Fibroblast of the aortic adventitia (primary cell): ENCODE results near the gene ACVRL1. TPM values are rescaled to one million over a fixed set of nuclear protein-coding genes. Genes with fewer than 3 reads are reported as not detected.
A peak's percentile ranks its signal among the peaks of the same experiment; 100 is the strongest.

ENCODE experiments used
- DNase-seq: peaks from one replicate; pipeline ENCODE4 v3.0.0-alpha.2; 2010; ENCODE audit warnings: low read depth
- H3K4me3 ChIP-seq: 2 replicates; pipeline ENCODE4 v1.5.1; 2011; ENCODE audit warnings: low read depth, mild to moderate bottlenecking, control low read depth, low read length, moderate library complexity
- CTCF ChIP-seq: IDR thresholded peaks from 2 replicates; pipeline ENCODE4 v1.5.1; 2011; ENCODE audit warnings: mild to moderate bottlenecking, low read length, control low read depth, inconsistent platforms; ENCODE audit not compliant: insufficient read depth
- total RNA-seq: library from RNA; depleted of rRNA; stranded (reverse); fragments of >200 nt; gene quantifications from 2 replicates; pipeline ENCODE4 v1.2.3, GENCODE V29; 2012; ENCODE audit warnings: low replicate concordance

ACVRL1 gene
- total RNA-seq, 1 donor = 56.5 TPM

DNA sequence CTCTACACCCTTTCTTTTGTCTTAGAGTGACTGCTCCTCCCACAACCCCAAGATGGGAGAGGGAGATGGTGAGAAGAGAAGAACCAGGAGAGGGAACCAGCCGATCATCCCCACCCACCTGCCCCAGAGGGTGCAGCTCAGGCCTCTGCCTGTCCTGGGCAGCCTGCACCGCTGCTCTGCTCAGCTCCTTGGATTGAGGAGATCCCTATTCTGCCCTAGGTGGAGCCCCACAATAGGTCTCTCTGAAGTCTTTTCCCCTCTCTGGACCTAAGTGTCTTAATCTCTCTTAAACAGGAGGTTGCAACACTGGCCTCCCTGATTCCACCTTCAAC lies 17.2 kb upstream of the ACVRL1 start:
- no peak for TF ChIP-seq CTCF
- no peak for DNase-seq

DNA sequence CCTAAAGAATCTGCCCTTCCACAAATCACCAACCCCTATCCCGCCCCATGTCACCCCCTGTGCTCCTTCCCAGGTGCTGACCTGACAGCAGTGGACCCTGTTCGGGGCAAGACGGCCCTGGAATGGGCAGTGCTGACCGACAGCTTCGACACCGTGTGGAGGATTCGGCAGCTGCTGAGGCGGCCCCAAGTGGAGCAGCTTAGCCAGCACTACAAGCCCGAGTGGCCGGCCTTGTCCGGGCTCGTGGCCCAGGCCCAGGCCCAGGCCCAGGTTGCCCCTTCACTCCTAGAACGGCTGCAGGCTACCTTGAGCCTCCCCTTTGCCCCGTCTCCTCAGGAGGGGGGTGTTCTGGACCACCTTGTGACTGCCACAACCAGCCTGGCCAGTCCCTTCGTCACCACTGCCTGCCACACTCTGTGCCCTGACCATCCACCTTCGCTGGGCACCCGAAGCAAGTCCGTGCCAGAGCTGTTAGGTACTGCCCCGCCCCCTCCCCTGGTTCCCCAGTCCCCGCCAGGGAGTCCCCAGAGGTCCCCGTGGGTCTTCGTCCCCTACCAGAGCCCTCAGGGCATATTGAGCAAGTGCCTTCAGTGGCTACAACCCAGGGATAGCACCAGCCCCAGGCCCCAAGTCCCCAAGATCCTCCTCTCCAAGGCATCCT lies 16.7 kb upstream of the ACVRL1 start:
- H3K4me3 ChIP-seq = no peak overlapping the region
- TF ChIP-seq CTCF = no peak
- DNase-seq = no peak

More for the DNA sequence above, 17.2 kb upstream of the ACVRL1 start:
- no peak overlapping the region for H3K4me3 ChIP-seq

DNA sequence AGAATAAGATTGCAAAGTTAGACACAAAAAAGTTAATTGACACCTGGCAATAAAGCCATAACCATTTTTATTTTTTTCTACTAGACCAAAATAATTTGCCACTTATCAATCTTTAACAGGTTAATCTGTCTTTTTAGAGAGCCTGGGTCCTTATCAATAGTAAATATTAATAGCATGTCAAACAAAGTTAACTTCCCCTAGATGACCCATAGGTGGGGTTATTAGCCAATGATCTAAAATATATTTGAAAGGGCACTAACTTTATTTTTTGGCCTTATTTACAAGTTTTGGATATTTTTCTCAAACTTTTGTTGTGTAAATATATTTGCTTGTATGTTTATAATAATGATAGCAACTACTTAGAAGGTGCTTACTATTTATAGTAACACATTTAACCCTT lies 15.5 kb upstream of the ACVRL1 start:
- peak; percentile 53 for TF ChIP-seq CTCF
- DNase-seq = peak; percentile 64
- no peak overlapping the region for H3K4me3 ChIP-seq

- no peak for DNase-seq
- no peak overlapping the region for H3K4me3 ChIP-seq
- TF ChIP-seq CTCF = no peak
Measured at GRCh38 chr12:51893786-51894185, 13.5 kb upstream of the ACVRL1 start.

DNA sequence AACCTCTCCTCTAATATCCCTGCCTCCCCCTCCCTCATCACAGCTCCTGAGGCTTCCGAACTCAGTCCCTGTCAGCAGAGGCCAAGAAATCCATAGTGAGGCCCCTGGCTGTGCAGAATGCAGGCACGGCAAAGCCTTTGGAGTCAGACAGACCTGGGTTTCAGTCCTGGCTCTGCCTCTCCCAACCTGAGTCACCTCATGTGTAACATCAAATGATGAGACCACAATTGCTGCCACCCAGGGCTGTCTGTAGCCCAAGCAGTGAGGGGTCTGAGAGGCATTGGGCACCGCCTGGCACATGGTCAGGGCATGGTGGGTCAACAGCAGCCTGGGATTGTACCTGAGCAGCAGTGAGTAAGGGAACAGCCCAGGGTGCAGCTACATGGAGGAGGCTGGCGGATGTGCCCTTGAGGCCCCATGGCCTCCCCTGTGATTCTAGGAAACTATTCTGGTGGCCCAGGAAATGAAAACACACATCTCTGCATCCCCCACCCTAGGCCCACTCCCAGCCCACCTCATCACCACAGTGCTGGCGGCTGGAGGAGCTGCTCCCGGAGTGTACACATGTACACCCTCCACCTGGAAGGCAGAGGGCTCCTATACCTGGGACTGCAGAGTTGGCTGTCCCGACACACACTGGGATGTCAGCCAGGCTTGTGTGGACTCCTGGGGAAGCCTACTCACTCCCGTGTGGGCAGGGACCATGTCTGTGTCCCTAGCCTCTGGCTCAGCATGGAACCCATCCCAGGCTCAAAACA lies 11.7 kb upstream of the ACVRL1 start:
- no peak overlapping the region for H3K4me3 ChIP-seq
- TF ChIP-seq CTCF = no peak
- DNase-seq = no peak

GRCh38 chr12:51896236-51896635 lies 11.1 kb upstream of the ACVRL1 start:
- H3K4me3 ChIP-seq = no peak overlapping the region
- no peak for DNase-seq
- no peak for TF ChIP-seq CTCF
